HG02981 (cell line): ENCODE measurements around the gene RAD51AP2.
"Not testable (repeated sequence)": the region's sequence is repeated elsewhere in the genome, so short reads cannot be mapped to it uniquely, and the experiment has no call there.

ENCODE experiments used
- ATAC-seq: cut with Tn5 transposase; IDR thresholded peaks from one replicate; pipeline ENCODE4 v1.9.1; 2021; ENCODE audit warnings: mild to moderate bottlenecking, moderate library complexity; ENCODE audit not compliant: unreplicated experiment

Gene RAD51AP2

GRCh38 chr2:17518212-17519154 is at the start of gene RAD51AP2:
TSS of gene RAD51AP2 (minus strand) at chr2:17518440. CDS start at chr2:17518415, 25 bp downstream.
- ATAC-seq: peak; percentile 70

- not testable (repeated sequence) for ATAC-seq
Measured at GRCh38 chr2:17565726-17566125, 47.5 kb upstream of the RAD51AP2 start.

- no peak for ATAC-seq
Measured at GRCh38 chr2:17558878-17559277, 40.6 kb upstream of the RAD51AP2 start.

- no peak for ATAC-seq
Measured at GRCh38 chr2:17558053-17558452, 39.8 kb upstream of the RAD51AP2 start.

GRCh38 chr2:17557596-17557995 is 39.4 kb upstream of the RAD51AP2 start:
- ATAC-seq: no peak

GRCh38 chr2:17555150-17555549 is 36.9 kb upstream of the RAD51AP2 start:
- no peak for ATAC-seq

GRCh38 chr2:17550907-17551306 is 32.7 kb upstream of the RAD51AP2 start:
- ATAC-seq: no peak

- no peak for ATAC-seq
Measured at GRCh38 chr2:17547737-17548136, 29.5 kb upstream of the RAD51AP2 start.

- ATAC-seq: no peak
Measured at GRCh38 chr2:17547237-17547636, 29.0 kb upstream of the RAD51AP2 start.

- no peak for ATAC-seq
Measured at GRCh38 chr2:17545680-17546613, 27.7 kb upstream of the RAD51AP2 start.

- ATAC-seq: no peak
Measured at GRCh38 chr2:17544256-17544655, 26.0 kb upstream of the RAD51AP2 start.

- no peak for ATAC-seq
Measured at GRCh38 chr2:17543848-17544247, 25.6 kb upstream of the RAD51AP2 start.

- ATAC-seq: no peak
Measured at GRCh38 chr2:17543131-17543660, 25.0 kb upstream of the RAD51AP2 start.

GRCh38 chr2:17542471-17542870 is 24.2 kb upstream of the RAD51AP2 start:
- no peak for ATAC-seq

- ATAC-seq: no peak
Measured at GRCh38 chr2:17541531-17541950, 23.3 kb upstream of the RAD51AP2 start.

- ATAC-seq: no peak
Measured at GRCh38 chr2:17540813-17541530, 22.7 kb upstream of the RAD51AP2 start.

- no peak for ATAC-seq
Measured at GRCh38 chr2:17540093-17540812, 22.0 kb upstream of the RAD51AP2 start, which contains the start of gene VSNL1. TSS of gene VSNL1 (plus strand) at chr2:17540696. CDS start at chr2:17592075, 51,379 bp downstream.

- ATAC-seq: no peak
Measured at GRCh38 chr2:17539611-17540092, 21.4 kb upstream of the RAD51AP2 start.

- ATAC-seq: peak; percentile 51
Measured at GRCh38 chr2:17538844-17539554, 20.8 kb upstream of the RAD51AP2 start.
